ENCODE measurements around the gene KIF18B. TPM values are rescaled to one million over a fixed set of nuclear protein-coding genes. Genes with fewer than 3 reads are reported as not detected.

Gene KIF18B
- total and polyA plus RNA-seq, 10 of the 15 experiments (the other 5 are each of a cell fraction or from before 2014, with no cell fraction given), result 2.8 to 46.2 (median 20.5) TPM

GRCh38 chr17:44932787-44933097 is 14.8 kb downstream of the KIF18B start:
- no peak overlapping the region for H2AFZ ChIP-seq (ENCODE audit: control insufficient read depth, low read depth, low read length)
- DNase-seq (ENCODE audit: low read depth, low spot score), result no peak
- FAIRE-seq, result no peak
- no peaks in the 10 kb centered on the region; the same call in none of the 2 replicates for H3K79me2 ChIP-seq (ENCODE audit: control insufficient read depth, insufficient read depth, low read length)
- BruUV-seq (replicated peaks), result no TSS peak
- H3K27ac ChIP-seq (ENCODE audit: control insufficient read depth, insufficient read depth), result no peak overlapping the region
- H3K4me3 ChIP-seq, result no peak overlapping the region
- 97% methylated on average over 6 of the region's 6 CpGs for WGBS (ENCODE audit: insufficient coverage, insufficient replicate concordance, low lambda C conversion rate, missing lambda C conversion rate)
- CTCF ChIA-PET, result interaction anchor here (1.6 kb wide), 1 partner anchor 12 kb away, joined by 4 read pairs; no protein-coding TSS in a partner anchor
- no peak for TF ChIP-seq CHD1 (IDR thresholded peaks at IDR 0.05; ENCODE audit: low read depth, low read length)
- H3K4me2 ChIP-seq (ENCODE audit: control insufficient read depth, insufficient read depth), result no peak overlapping the region
- POLR2A ChIA-PET, result interaction anchor here (0.6 kb wide), 1 partner anchor 641 kb away, joined by 7 read pairs; no protein-coding TSS in a partner anchor
- H3K9me3 ChIP-seq (replicated peaks; ENCODE audit: control insufficient read depth, insufficient read depth, low read length), result no peaks in the 10 kb centered on the region
- H3K4me1 ChIP-seq (ENCODE audit: control insufficient read depth, insufficient read depth, low read length), result no peaks in the 10 kb centered on the region
- ATAC-seq, result no peak
- SMC1A ChIA-PET (ENCODE audit: uncharacterized antibody, unreplicated experiment), result no interaction called here
- no peaks in the 10 kb centered on the region for H3K27me3 ChIP-seq (replicated peaks in 1 of 2; ENCODE audit: control insufficient read depth in 2 of 2, insufficient read depth in 2 of 2, low read length in 1 of 2)
- no peak overlapping the region for H3K9ac ChIP-seq (ENCODE audit: control insufficient read depth, insufficient read depth, low read length)
- peaks cover 37 to 61% of the 10 kb centered on the region in 2 experiments for H3K36me3 ChIP-seq (ENCODE audit: control insufficient read depth in 2 of 2, insufficient read depth in 2 of 2, low read length in 1 of 2)
- intact Hi-C loops (cut with micrococcal nuclease; ENCODE audit: unreplicated experiment), result no loop called here
- RAD21 ChIA-PET (ENCODE audit: unreplicated experiment), result no interaction called here
- no peaks in the 10 kb centered on the region for H4K20me1 ChIP-seq (ENCODE audit: control insufficient read depth, insufficient read depth)
- in situ Hi-C loops (cut with MboI), result no loop called here

DNA sequence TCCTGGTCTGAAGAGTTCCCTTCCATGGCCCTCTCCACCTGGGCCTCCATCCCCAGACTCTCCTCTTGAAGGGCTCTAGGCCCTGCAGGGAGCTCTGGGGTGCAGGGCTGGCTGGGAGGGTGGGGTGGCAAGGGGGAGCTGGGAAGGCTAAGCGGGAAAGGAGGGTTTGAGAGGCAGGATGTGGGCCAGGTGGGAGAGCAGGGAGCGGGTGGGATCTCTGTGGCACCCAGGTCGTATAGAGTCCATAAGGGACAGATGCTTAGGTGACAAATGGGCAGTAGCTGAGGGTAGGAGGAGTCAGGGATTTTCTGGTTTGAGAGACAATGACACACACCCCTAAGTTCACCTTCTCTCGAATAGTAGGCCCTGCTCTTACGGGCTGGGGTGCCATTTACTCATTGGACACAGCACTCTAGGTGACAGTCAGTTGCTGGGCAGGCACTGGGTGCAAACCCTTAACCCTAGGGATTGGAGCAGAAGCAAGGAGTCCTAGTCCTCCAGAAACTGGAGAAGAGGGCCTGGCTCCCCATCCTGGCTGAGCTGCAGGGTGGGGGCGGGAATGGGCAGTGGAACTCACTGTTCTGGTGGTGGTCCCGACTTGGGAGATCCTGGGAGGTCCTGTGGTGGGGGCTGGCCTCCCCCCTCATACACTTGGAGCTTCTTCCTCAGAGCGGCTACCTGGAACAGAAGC is 15.3 kb downstream of the KIF18B start:
- BruUV-seq (replicated peaks), result no TSS peak
- FAIRE-seq, result no peak
- Histone ChIP-seq H3K9me3 (replicated peaks; ENCODE audit: control insufficient read depth, insufficient read depth, low read length) (no peaks in the 10 kb centered on the region), H3K4me3 (no peak overlapping the region), H3K36me3 (ENCODE audit: control insufficient read depth in 2 of 2, insufficient read depth in 2 of 2, low read length in 1 of 2) (peaks cover 42 to 64% of the 10 kb centered on the region in 2 experiments), H4K20me1 (ENCODE audit: control insufficient read depth, insufficient read depth) (no peaks in the 10 kb centered on the region), H3K27me3 (replicated peaks in 1 of 2; ENCODE audit: control insufficient read depth in 2 of 2, insufficient read depth in 2 of 2, low read length in 1 of 2) (no peaks in the 10 kb centered on the region), H3K79me2 (ENCODE audit: control insufficient read depth, insufficient read depth, low read length) (no peaks in the 10 kb centered on the region), H3K9ac (ENCODE audit: control insufficient read depth, insufficient read depth, low read length) (no peak overlapping the region), H3K4me2 (ENCODE audit: control insufficient read depth, insufficient read depth) (no peak overlapping the region), H3K4me1 (ENCODE audit: control insufficient read depth, insufficient read depth, low read length) (no peaks in the 10 kb centered on the region), H3K27ac (ENCODE audit: control insufficient read depth, insufficient read depth) (no peak overlapping the region), H2AFZ (ENCODE audit: control insufficient read depth, low read depth, low read length) (no peak overlapping the region)
- in situ Hi-C loops (cut with MboI), result no loop called here
- POLR2A ChIA-PET, result interaction anchor here (0.5 to 0.6 kb wide), 2 partner anchors 151 to 641 kb away, joined by 3 to 7 read pairs; no protein-coding TSS in a partner anchor
- CTCF ChIA-PET, result interaction anchor here (1.1 kb wide), 1 partner anchor 14 kb away, joined by 3 read pairs; no protein-coding TSS in a partner anchor
- WGBS (ENCODE audit: insufficient coverage, insufficient replicate concordance, low lambda C conversion rate, missing lambda C conversion rate), result 78% methylated on average over 6 of the region's 8 CpGs
- no peak for ATAC-seq
- intact Hi-C loops (cut with micrococcal nuclease; ENCODE audit: unreplicated experiment), result no loop called here
- no peak for DNase-seq (ENCODE audit: low read depth, low spot score)
- RAD21 ChIA-PET (ENCODE audit: unreplicated experiment), result no interaction called here
- SMC1A ChIA-PET (ENCODE audit: uncharacterized antibody, unreplicated experiment), result interaction anchor here (2.5 kb wide), 1 partner anchor 12 kb away, joined by 7 read pairs; no protein-coding TSS in a partner anchor
- TF ChIP-seq WRNIP1 (IDR thresholded peaks at IDR 0.05; ENCODE audit: borderline replicate concordance, low read depth, low read length) (no peak), CBFB (IDR thresholded peaks at IDR 0.05; ENCODE audit: low read depth) (no peak), BCL3 (IDR thresholded peaks at IDR 0.05; ENCODE audit: borderline replicate concordance, insufficient read depth, low read depth, low read length, poor library complexity, severe bottlenecking) (no peak), MYC (IDR thresholded peaks at IDR 0.05; ENCODE audit: insufficient read depth, insufficient read length, insufficient replicate concordance, low read length, severe bottlenecking) (no peak), RBBP5 (conservative IDR thresholded peaks at IDR 0.05) (no peak), MLLT1 (IDR thresholded peaks at IDR 0.05) (no peak), EP300 (IDR thresholded peaks at IDR 0.05; ENCODE audit: borderline replicate concordance in 1 of 2, control insufficient read depth in 1 of 2, low read depth in 2 of 2, low read length in 2 of 2) (no peak), RELA (IDR thresholded peaks at IDR 0.05; ENCODE audit: borderline replicate concordance, partially characterized antibody) (no peak)

Measured in GM12878 (cell line).